Ovary (tissue), 9 donors: Measurements from ENCODE around the gene GGN. TPM values are rescaled to one million over a fixed set of nuclear protein-coding genes. Genes with fewer than 3 reads are reported as not detected.

Source experiments
- DNase-seq, 5 donors: peaks; one replicate each; pipeline ENCODE4 v3.0.0-alpha.2; 2019 to 2020
- H3K27ac ChIP-seq, 2 donors: fragments of 200-600 bp; one replicate each; pipeline versions ENCODE4 v1.5.1 to v1.8.0; 2019 to 2022
- H3K27me3 ChIP-seq: fragments of 200-600 bp; one replicate; pipeline ENCODE4 v1.8.0; 2022
- H3K36me3 ChIP-seq: fragments of 200-600 bp; sonication (generic); one replicate; pipeline ENCODE4 v1.5.1; 2019
- H3K4me1 ChIP-seq: one replicate; pipeline ENCODE4 v1.8.1; 2013; ENCODE audit warnings: mild to moderate bottlenecking, moderate library complexity; ENCODE audit not compliant: insufficient read depth
- H3K4me3 ChIP-seq: fragments of 200-600 bp; sonication (generic); one replicate; pipeline ENCODE4 v1.5.1; 2017
- H3K9me3 ChIP-seq, 2 donors: fragments of 200-600 bp in 1 of 2; sonication (generic) in 1 of 2; one replicate each; pipeline versions ENCODE4 v1.5.1 to v1.8.1; 2013 to 2019; ENCODE audit warnings: mild to moderate bottlenecking in 1 of 2, moderate library complexity in 1 of 2
- EP300 ChIP-seq: sonication (generic); formaldehyde crosslinking; IDR thresholded peaks from one replicate; pipeline ENCODE4 v1.6.1; 2017; ENCODE audit warnings: antibody characterized with exemption
- POLR2A ChIP-seq: fragments of 450-650 bp; IDR thresholded peaks from one replicate; pipeline ENCODE4 v1.6.1; 2017; ENCODE audit warnings: antibody characterized with exemption, mild to moderate bottlenecking, moderate library complexity
- WGBS, 3 donors: extraction: QIAGEN DNeasy Blood & Tissue Kit in 1 of 3; methylation state at CpG; one replicate each; pipeline versions ENCODE4 v1.1.5 to v1.1.7; 2013 to 2017; 5-methylcytosine and 5-hydroxymethylcytosine counted together
- intact Hi-C, 4 donors: fragments of 100-400 bp; cut with DNase I; formaldehyde crosslinking; loops; one replicate each; pipeline versions ENCODE4 v1.11.0 to v1.15.1; 2022 to 2023
- polyA plus RNA-seq, 2 donors: library from polyadenylated mRNA; stranded (reverse); fragments of 200-250 nt in 1 of 2; fragments of 350-450 nt in 1 of 2; fragmentation: Illumina TruSeq in 1 of 2; extraction: RNeasy Lipid Tissue Mini Kit (QIAGEN cat#74804) in 1 of 2; gene quantifications; one replicate each; pipeline ENCODE4 v1.2.3, GENCODE V29; 2013 to 2014
- total RNA-seq, 7 donors: library from RNA; depleted of rRNA in 2 of 7; stranded (reverse); fragments of >200 nt in 2 of 7; fragmentation: NEBNext Ultra II Directional in 3 of 7; extraction: Animal tissue kit (Norgen Biotek cat#: 25700) in 3 of 7; gene quantifications; one replicate each; pipeline versions ENCODE4 v1.1.0 to v1.2.4, GENCODE V29; 2016 to 2023
- TF ChIP-seq, protein P1 (sequence below), 3 donors: fragments of 450-650 bp in 2 of 3; fragments of 200-600 bp in 1 of 3; IDR thresholded peaks; one replicate each; pipeline versions ENCODE4 v1.5.1 to v1.8.0; 2016 to 2022; ENCODE audit warnings: antibody characterized with exemption in 3 of 3, mild to moderate bottlenecking in 1 of 3
- donor health status: DM: no; HTN: no; CAD: no; lungs with moderate emphysema.
- donor health status: DM: no; HTN: no; CAD: no.
- donor health status: Bipolar disorder and iron deficiency.
- donor health status: DM: yes; HTN: yes; CAD: no.
- donor health status: DM: no; HTN: no; CAD: no.
- donor health status: DM: yes; HTN: yes; CAD: no.

Gene GGN
- total and polyA plus RNA-seq, 9 donors: 0.24 to 0.75 (median 0.54) TPM; not detected in 3

DNA sequence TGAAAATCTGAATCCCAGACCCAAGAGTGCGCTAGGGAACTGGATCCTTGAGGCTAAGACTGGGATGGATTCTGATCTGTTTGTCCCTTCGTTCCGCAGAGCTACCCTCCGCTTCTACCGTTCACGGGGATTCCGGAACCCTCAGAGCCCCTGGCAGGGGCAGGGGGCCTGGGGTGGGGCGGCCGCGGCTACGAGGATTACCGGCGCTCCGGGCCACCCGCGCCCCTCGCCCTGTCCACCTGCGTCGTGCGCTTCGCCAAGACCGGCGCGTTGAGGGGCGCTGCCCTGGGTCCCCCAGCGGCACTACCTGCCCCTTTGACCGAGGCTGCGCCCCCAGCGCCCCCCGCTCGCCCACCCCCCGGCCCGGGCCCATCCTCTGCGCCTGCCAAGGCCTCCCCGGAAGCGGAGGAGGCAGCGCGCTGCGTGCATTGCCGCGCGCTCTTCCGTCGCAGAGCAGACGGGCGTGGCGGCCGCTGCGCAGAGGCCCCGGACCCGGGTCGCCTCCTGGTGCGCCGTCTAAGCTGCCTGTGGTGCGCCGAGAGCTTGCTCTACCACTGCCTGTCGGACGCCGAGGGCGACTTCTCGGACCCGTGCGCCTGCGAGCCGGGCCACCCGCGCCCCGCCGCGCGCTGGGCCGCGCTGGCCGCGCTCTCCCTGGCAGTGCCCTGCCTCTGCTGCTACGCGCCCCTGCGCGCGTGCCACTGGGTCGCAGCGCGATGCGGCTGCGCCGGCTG, 7.7 kb upstream of the GGN start:
- no peaks in the 10 kb centered on the region for H3K9me3 ChIP-seq
- H3K27me3 ChIP-seq: no peaks in the 10 kb centered on the region

DNA sequence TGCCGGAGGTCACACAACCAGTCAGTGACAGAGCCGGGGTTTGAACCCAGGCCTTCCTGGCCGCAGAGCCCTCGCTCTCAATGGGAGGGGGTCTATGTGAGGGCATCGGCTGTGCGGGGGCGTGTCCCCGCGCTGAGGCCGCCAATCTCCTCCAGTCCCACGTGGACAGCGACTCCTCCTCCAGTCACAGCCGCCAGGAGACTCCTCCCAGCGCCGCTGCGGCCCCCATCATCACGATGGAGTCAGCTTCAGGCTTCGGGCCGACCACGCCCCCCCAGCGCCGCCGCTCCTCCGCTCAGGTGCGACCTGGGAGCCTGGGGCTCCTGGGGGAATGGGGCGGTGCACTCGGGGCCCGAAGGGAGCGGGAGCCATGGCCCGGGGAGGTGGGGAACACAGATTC, 6.7 kb upstream of the GGN start:
- WGBS, 3 donors: 5 to 15% (median 9%) methylated on average over 28 to 30 of the region's 30 CpGs
- no peaks in the 10 kb centered on the region for H3K4me1 ChIP-seq
- no peak for TF ChIP-seq POLR2A
- TF ChIP-seq EP300: no peak
- TF ChIP-seq, protein P1, sequence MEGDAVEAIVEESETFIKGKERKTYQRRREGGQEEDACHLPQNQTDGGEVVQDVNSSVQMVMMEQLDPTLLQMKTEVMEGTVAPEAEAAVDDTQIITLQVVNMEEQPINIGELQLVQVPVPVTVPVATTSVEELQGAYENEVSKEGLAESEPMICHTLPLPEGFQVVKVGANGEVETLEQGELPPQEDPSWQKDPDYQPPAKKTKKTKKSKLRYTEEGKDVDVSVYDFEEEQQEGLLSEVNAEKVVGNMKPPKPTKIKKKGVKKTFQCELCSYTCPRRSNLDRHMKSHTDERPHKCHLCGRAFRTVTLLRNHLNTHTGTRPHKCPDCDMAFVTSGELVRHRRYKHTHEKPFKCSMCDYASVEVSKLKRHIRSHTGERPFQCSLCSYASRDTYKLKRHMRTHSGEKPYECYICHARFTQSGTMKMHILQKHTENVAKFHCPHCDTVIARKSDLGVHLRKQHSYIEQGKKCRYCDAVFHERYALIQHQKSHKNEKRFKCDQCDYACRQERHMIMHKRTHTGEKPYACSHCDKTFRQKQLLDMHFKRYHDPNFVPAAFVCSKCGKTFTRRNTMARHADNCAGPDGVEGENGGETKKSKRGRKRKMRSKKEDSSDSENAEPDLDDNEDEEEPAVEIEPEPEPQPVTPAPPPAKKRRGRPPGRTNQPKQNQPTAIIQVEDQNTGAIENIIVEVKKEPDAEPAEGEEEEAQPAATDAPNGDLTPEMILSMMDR (IDR thresholded peaks at IDR 0.05): no peak
- intact Hi-C loops: no loop called here
- no peaks in the 10 kb centered on the region for H3K9me3 ChIP-seq
- H3K27ac ChIP-seq: no peak overlapping the region
- no peak for DNase-seq
- no peak overlapping the region for H3K4me3 ChIP-seq
- no peaks in the 10 kb centered on the region for H3K36me3 ChIP-seq
- H3K27me3 ChIP-seq: no peaks in the 10 kb centered on the region

More for the DNA sequence above, 7.7 kb upstream of the GGN start:
- H3K4me3 ChIP-seq: no peak overlapping the region
- H3K36me3 ChIP-seq: no peaks in the 10 kb centered on the region
- TF ChIP-seq POLR2A: no peak
- no peak for TF ChIP-seq EP300
- TF ChIP-seq, protein P1 (IDR thresholded peaks at IDR 0.05): no peak
- WGBS, 3 donors: 6 to 12% (median 11%) methylated on average over 22 to 86 of the region's 86 CpGs
- no peaks in the 10 kb centered on the region for H3K4me1 ChIP-seq
- DNase-seq: no peak
- H3K27ac ChIP-seq: no peak overlapping the region
- intact Hi-C loops: no loop called here

DNA sequence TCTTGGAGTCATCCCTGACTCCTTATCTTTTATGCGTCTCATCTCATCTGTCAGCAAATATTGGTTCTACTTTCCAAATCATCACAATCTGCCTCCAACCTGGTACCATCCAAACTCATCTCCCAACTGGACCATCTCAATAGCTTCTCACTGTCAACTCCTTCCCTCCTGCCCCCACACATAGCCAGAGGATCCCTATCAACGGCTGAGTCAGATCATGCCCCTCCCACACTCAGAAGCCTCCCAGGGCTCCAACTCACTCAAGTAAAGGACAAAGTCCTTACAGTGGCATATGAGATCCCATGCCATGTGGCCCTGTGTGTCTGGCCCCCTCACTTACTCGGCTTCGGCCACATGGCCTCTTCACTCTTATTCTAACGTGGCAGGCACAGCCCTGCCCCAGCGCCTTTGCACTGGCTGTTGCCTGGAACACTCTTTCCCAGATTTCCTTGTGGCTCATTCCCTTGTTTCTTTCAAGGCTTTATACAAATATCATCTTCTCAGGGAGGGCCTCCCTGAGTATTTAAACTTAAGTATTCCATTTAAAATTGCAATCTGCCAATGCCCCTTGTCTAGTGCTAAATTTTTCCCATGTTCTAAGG, 5.0 kb upstream of the GGN start:
- WGBS, 3 donors: 68 to 74% (median 73%) methylated on average over 6 of the region's 6 CpGs
- Histone ChIP-seq H3K27me3 (no peaks in the 10 kb centered on the region), H3K36me3 (no peaks in the 10 kb centered on the region), H3K4me3 (no peak overlapping the region), H3K27ac (no peak overlapping the region), H3K4me1 (peaks cover 2% of the 10 kb centered on the region), H3K9me3 (no peaks in the 10 kb centered on the region)
- no peak for TF ChIP-seq POLR2A
- TF ChIP-seq, protein P1 (IDR thresholded peaks at IDR 0.05): no peak
- no peak for TF ChIP-seq EP300
- intact Hi-C loops: no loop called here
- no peak for DNase-seq

DNA sequence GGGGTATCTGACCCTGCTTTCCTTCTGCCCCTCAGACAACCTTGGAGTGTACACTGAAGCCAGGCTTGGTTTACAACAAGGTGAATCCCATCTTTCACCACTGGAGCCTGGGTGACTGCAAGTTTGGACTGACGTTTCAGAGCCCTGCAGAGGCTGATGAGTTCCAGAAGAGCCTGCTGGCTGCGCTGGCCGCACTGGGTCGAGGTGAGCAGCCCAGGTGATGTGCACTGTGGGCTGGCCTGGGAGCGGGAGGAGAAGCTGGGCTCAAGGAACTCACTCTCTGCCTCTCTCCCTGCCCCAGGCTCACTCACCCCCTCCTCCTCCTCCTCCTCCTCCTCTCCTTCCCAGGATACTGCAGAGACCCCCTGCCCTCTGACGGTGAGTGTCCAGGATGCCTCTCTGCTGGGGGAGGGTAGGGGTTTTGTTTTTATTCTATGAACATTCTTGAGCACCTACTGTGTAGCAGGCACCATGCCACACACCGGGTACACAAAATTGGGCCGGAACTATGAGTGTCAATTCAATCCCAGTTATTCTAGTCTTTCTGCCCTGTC, 4.2 kb upstream of the GGN start:
- 58 to 64% (median 61%) methylated on average over 8 of the region's 8 CpGs for WGBS, 3 donors
- H3K9me3 ChIP-seq: no peaks in the 10 kb centered on the region
- DNase-seq: no peak
- H3K36me3 ChIP-seq: no peaks in the 10 kb centered on the region
- H3K27ac ChIP-seq: no peak overlapping the region
- TF ChIP-seq POLR2A (no peak), EP300 (no peak)
- TF ChIP-seq, protein P1 (IDR thresholded peaks at IDR 0.05): no peak
- no peak overlapping the region for H3K4me3 ChIP-seq
- H3K27me3 ChIP-seq: no peaks in the 10 kb centered on the region
- intact Hi-C loops: no loop called here
- peaks cover 5% of the 10 kb centered on the region for H3K4me1 ChIP-seq
